K562 (cell line): Measurements from ENCODE around the gene ZNF669. TPM values are rescaled to one million over a fixed set of nuclear protein-coding genes. Genes with fewer than 3 reads are reported as not detected.

ENCODE experiments used
- ATAC-seq: fragments of 200-7000 bp; cut with Tn5 transposase; 3 replicates; pipeline ENCODE4 v1.9.1; 2020; ENCODE audit warnings: moderate library complexity
- BruUV-seq: library from RNA; stranded (reverse); fragments of 400-500 nt; replicated peaks from 2 replicates; lab custom pipeline; 2021; lab: Mats Ljungman, UMichigan
- CTCF ChIA-PET: fragments of 300-600 bp; formaldehyde crosslinking; extraction: SDS; loops from one replicate; lab custom pipeline; 2021; ENCODE audit warnings: low intra/inter-chr PET ratio; lab: Yijun Ruan, JAX
- POLR2A ChIA-PET: fragments of 300-600, 350-650 bp; sonication (Branson Sonifier 250); formaldehyde crosslinking; extraction: SDS; loops from one replicate; lab custom pipeline; 2021; ENCODE audit warnings: antibody characterized with exemption, inconsistent platforms; lab: Yijun Ruan, JAX
- DNase-seq, 4 experiments: peaks; one replicate each; pipeline versions ENCODE4 v3.0.0 to v3.0.0-alpha.2; 2011 to 2018; ENCODE audit warnings: low spot score in 3 of 4, mixed read lengths in 3 of 4; ENCODE audit errors: extremely low read depth in 1 of 4
- FAIRE-seq: peaks from 2 replicates; lab custom pipeline; 2011; peaks lifted over from hg19 to GRCh38; lab: Jason Lieb, UNC
- H2AFZ ChIP-seq: 2 replicates; pipeline ENCODE4 v1.6.0; 2011; ENCODE audit warnings: low read depth, low read length, control low read depth, inconsistent platforms
- H3K27ac ChIP-seq: fragments of 200-600 bp; 3 replicates; pipeline ENCODE4 v1.8.0; 2011; ENCODE audit warnings: low read depth, mild to moderate bottlenecking, control low read depth, inconsistent platforms, low read length, moderate library complexity, mixed read lengths; ENCODE audit errors: extremely low read depth
- H3K27me3 ChIP-seq, 2 experiments: fragments of 300-600 bp in 1 of 2; 2 replicates in 1 of 2; 3 replicates in 1 of 2; pipeline versions ENCODE4 v1.6.0 to v1.8.0; 2011; ENCODE audit warnings: inconsistent platforms in 2 of 2, low read length in 2 of 2, mild to moderate bottlenecking in 1 of 2, mixed read lengths in 1 of 2, moderate library complexity in 1 of 2; ENCODE audit not compliant: control insufficient read depth in 2 of 2, insufficient read depth in 2 of 2
- H3K36me3 ChIP-seq: fragments of 300-600 bp; 3 replicates; pipeline ENCODE4 v1.8.0; 2011; ENCODE audit warnings: mild to moderate bottlenecking, low read length, inconsistent platforms; ENCODE audit not compliant: control insufficient read depth, insufficient read depth
- H3K4me1 ChIP-seq, 2 experiments: fragments of 200-600 bp in 1 of 2; replicated peaks in 1 of 2; 2 replicates in 1 of 2; 3 replicates in 1 of 2; pipeline versions ENCODE4 v1.5.1 to v1.8.0; 2011; ENCODE audit warnings: inconsistent platforms in 2 of 2, low read length in 2 of 2, mild to moderate bottlenecking in 1 of 2, mixed read lengths in 1 of 2, moderate library complexity in 1 of 2; ENCODE audit not compliant: control insufficient read depth in 2 of 2, insufficient read depth in 2 of 2
- H3K4me2 ChIP-seq: 2 replicates; pipeline ENCODE4 v1.6.1; 2011; ENCODE audit warnings: low read length, control low read depth, inconsistent platforms, mixed read lengths; ENCODE audit not compliant: insufficient read depth
- H3K4me3 ChIP-seq: fragments of 200-600 bp; sonication (generic), shearing (Covaris generic); 2 replicates; pipeline ENCODE4 v1.5.1; 2016; ENCODE audit warnings: control low read depth, inconsistent platforms
- H3K79me2 ChIP-seq: fragments of 200-600 bp; 3 replicates; pipeline ENCODE4 v1.8.0; 2011; ENCODE audit warnings: low read length, inconsistent platforms; ENCODE audit not compliant: control insufficient read depth, insufficient read depth
- H3K9ac ChIP-seq, 2 experiments: 2 replicates each; pipeline versions ENCODE4 v1.6.0 to v1.6.1; 2011; ENCODE audit warnings: low read depth in 2 of 2, low read length in 2 of 2, control low read depth in 1 of 2, inconsistent platforms in 1 of 2, mild to moderate bottlenecking in 1 of 2, mixed read lengths in 1 of 2; ENCODE audit not compliant: insufficient read depth in 1 of 2
- H3K9me1 ChIP-seq: one replicate; pipeline ENCODE4 v1.6.0; 2011; ENCODE audit warnings: inconsistent platforms, mild to moderate bottlenecking, low read length, moderate library complexity; ENCODE audit not compliant: control insufficient read depth, insufficient read depth
- H3K9me3 ChIP-seq: replicated peaks from 2 replicates; pipeline ENCODE4 v1.5.1; 2011; ENCODE audit warnings: low read depth, low read length, inconsistent platforms; ENCODE audit not compliant: control insufficient read depth, insufficient read depth
- H4K20me1 ChIP-seq: replicated peaks from 2 replicates; pipeline ENCODE4 v1.6.1; 2011; ENCODE audit warnings: low read length, inconsistent platforms, mixed read lengths; ENCODE audit not compliant: control insufficient read depth, insufficient read depth
- ATF3 ChIP-seq, 2 experiments: fragments of 450-650 bp in 1 of 2; sonication (generic) in 1 of 2; formaldehyde crosslinking in 1 of 2; IDR thresholded peaks in 1 of 2; conservative IDR thresholded peaks in 1 of 2; 2 replicates each; pipeline versions ENCODE4 v1.6.1 to v1.8.1; 2016 to 2023; ENCODE audit warnings: mild to moderate bottlenecking in 2 of 2, moderate library complexity in 2 of 2, inconsistent platforms in 1 of 2, missing genetic modification reagents in 1 of 2
- FOXA3 ChIP-seq, 2 experiments: fragments of 450-650 bp in 1 of 2; sonication (generic) in 1 of 2; formaldehyde crosslinking; IDR thresholded peaks in 1 of 2; conservative IDR thresholded peaks in 1 of 2; 2 replicates each; pipeline versions ENCODE4 v1.4.0 to v1.8.0; 2020 to 2022; ENCODE audit warnings: mild to moderate bottlenecking in 2 of 2, missing genetic modification reagents in 1 of 2
- SMARCC2 ChIP-seq: fragments of 450-650 bp; IDR thresholded peaks from 2 replicates; pipeline ENCODE4 v1.6.1; 2017; ENCODE audit warnings: antibody characterized with exemption, moderate library complexity, mild to moderate bottlenecking, low read depth
- THRA ChIP-seq: fragments of 450-650 bp; IDR thresholded peaks from 2 replicates; pipeline ENCODE4 v1.6.1; 2017; ENCODE audit warnings: mild to moderate bottlenecking, moderate library complexity
- ZNF507 ChIP-seq: conservative IDR thresholded peaks from 2 replicates; pipeline ENCODE4 v1.6.1; 2017; ENCODE audit warnings: missing genetic modification characterization, missing compliant biosample characterization
- WGBS: fragments of 100-300 bp; shearing (Covaris generic); methylation state at CpG from one replicate; pipeline ENCODE4 v1.1.6; 2016; ENCODE audit warnings: low coverage, mixed read lengths; ENCODE audit not compliant: insufficient coverage; ENCODE audit errors: missing lambda C conversion rate; 5-methylcytosine and 5-hydroxymethylcytosine counted together
- in situ Hi-C: fragments of 300-500 bp; cut with MboI; formaldehyde crosslinking; loops from 4 replicates; pipeline ENCODE4 v1.15.0; 2018; ENCODE audit warnings: inconsistent platforms, mixed read lengths
- intact Hi-C: fragments of 100-400 bp; cut with micrococcal nuclease; formaldehyde crosslinking; loops from 2 replicates; pipeline ENCODE4 v1.14.2; 2022
- polyA plus RNA-seq, 8 experiments: library from polyadenylated mRNA; depleted of rRNA in 4 of 8; stranded (reverse) in 5 of 8; unstranded in 3 of 8; fragments of >200 nt; fragmentation: Nextera tagmentation in 2 of 8; fragmentation: Illumina TruSeq in 1 of 8; extraction: Ambion mirVana in 2 of 8; extraction: Trizol in 1 of 8; gene quantifications; 2 replicates each; pipeline versions ENCODE4 v1.2.1 to v1.2.3, GENCODE V29; 2011 to 2014; ENCODE audit warnings: inconsistent platforms in 1 of 8, missing spikeins in 1 of 8
- total RNA-seq, 7 experiments: library from RNA; depleted of rRNA in 6 of 7; stranded (reverse); fragments of >200 nt in 6 of 7; fragmentation: Illumina TruSeq in 2 of 7; extraction: Trizol in 2 of 7; gene quantifications; 2 replicates each; pipeline versions ENCODE4 v1.2.1 to v1.2.3, GENCODE V29; 2011 to 2021; ENCODE audit warnings: low replicate concordance in 1 of 7

The ZNF669 gene
- total and polyA plus RNA-seq, 9 of the 15 experiments (the other 6 are each of a cell fraction or from before 2014, with no cell fraction given), result 5.3 to 18.3 (median 10.2) TPM

GRCh38 chr1:247104965-247105364, 809 bp upstream of the ZNF669 start (continued):
- TF ChIP-seq SMARCC2 (no peak), FOXA3 (CRISPR knock-in tag; conservative IDR thresholded peaks at IDR 0.05 in 1 of 2, IDR thresholded peaks at IDR 0.05 in 1 of 2) (0 out of 4 replicates have a peak, but pooled peaks of 1 of the 2 experiments have one; percentile 27)

GRCh38 chr1:247102381-247102780, 1.8 kb downstream of the ZNF669 start:
- Histone ChIP-seq H3K36me3 (peaks cover 40% of the 10 kb centered on the region), H4K20me1 (no peaks in the 10 kb centered on the region), H2AFZ (no peak overlapping the region), H3K27ac (no peak overlapping the region), H3K9me1 (no peaks in the 10 kb centered on the region), H3K9me3 (peaks cover 34% of the 10 kb centered on the region), H3K27me3 (no peaks in the 10 kb centered on the region), H3K4me1 (peaks cover 9 to 11% of the 10 kb centered on the region in 2 experiments), H3K4me2 (no peak overlapping the region), H3K4me3 (no peak overlapping the region), H3K9ac (no peak overlapping the region), H3K79me2 (peaks cover 27% of the 10 kb centered on the region)
- 100% methylated on average over 1 of the region's 1 CpG for WGBS
- ATAC-seq (no peak), FAIRE-seq (no peak), DNase-seq (no peak)
- intact Hi-C loops, result no loop called here
- POLR2A ChIA-PET, result no interaction called here
- in situ Hi-C loops, result no loop called here
- TF ChIP-seq THRA (no peak), ATF3 (IDR thresholded peaks at IDR 0.05) (0 out of 2 replicates have a peak, but pooled peaks have one; percentile 8), ATF3 (CRISPR knock-in tag; conservative IDR thresholded peaks at IDR 0.05) (no peak), ZNF507 (tag) (0 out of 2 replicates have a peak, but pooled peaks have one; percentile 19)
- CTCF ChIA-PET, result no interaction called here
- BruUV-seq, result no TSS peak
